C4-2B (cell line): Measurements from ENCODE around the gene CYP3A7.
"Not testable (repeated sequence)": the region's sequence is repeated elsewhere in the genome, so short reads cannot be mapped to it uniquely, and the experiment has no call there.

Experiments
- H3K27ac ChIP-seq: fragments of 450-650 bp; 2 replicates; pipeline ENCODE4 v1.5.1; 2017
- CTCF ChIP-seq: fragments of 450-650 bp; conservative IDR thresholded peaks from 2 replicates; pipeline ENCODE4 v1.5.1; 2017; ENCODE audit warnings: mild to moderate bottlenecking
- ZFX ChIP-seq: fragments of 450-650 bp; IDR thresholded peaks from 2 replicates; pipeline ENCODE4 v1.6.1; 2017

Gene CYP3A7

GRCh38 chr7:99752356-99752755 is 17.4 kb upstream of the CYP3A7 start:
- no peak overlapping the region for H3K27ac ChIP-seq
- no peak for TF ChIP-seq ZFX
- no peak for TF ChIP-seq CTCF

DNA sequence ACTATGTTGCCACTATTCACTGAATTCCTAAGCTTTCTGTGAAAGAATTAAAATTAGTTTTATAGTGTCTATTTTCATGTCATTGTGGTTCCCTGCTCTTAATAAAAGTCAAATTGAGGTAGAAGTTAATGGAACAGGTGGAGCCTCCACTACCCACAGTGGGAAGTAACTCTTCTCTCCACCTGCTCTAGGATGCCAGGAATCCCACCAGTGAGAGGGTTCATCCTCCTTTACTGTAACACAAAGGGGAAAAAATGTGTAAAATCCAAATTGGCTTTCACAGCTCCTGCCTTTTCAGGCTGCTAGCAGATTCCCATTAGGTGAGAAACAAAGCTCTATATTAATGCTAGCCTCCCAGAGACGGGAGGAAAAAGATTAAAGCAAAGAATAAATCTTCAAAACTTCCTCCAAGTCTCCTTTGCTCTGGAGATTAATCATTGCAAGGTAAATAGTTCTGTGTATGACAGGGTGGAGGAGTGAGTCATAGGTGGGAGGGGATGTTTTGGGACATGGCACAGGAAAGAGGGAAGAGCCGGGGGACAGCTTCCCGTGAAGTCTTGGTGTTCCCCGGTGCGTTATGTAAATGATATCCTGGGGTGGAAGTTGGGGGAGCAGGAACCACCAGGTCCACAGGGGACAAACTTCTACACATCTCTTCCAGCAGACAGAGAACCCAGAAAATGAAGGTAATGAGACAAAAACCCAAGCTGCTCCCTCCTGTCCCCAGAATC is 16.5 kb upstream of the CYP3A7 start:
- not testable (repeated sequence) for H3K27ac ChIP-seq

DNA sequence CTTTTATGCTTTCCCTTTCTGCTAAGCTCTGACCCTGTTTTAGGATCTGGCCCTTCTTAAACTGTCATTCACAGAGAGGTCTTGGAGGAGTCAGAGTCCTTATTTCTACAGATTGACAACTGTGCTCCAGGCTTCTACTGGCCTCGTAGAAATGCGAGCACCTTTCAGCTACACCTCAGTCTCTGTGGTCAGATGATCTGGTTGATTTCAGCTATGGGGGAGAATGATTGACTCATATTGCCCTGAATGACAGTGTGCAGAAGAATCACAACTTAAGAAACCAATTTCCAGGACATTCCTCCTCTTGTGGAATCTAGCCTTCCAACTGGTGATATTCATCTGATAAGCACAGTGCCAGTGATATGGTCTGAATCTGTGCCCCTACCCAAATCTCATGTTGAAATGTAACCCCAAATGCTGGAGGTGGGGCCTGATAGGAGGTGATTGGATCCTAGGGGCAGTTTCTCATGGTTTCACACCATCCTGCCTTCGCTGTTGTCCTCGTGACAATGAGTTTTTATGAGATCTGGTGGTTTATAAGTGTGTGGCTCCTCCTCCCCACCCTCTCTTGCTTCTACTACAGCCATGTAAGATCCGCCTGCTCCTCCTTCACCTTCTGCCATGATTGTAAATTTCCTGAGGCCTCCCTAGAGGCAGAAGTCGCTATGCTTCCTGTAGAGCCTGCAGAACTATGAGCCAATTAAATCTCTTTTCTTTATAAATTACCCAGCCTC is 14.0 kb upstream of the CYP3A7 start:
- H3K27ac ChIP-seq, result no peak overlapping the region
- TF ChIP-seq ZFX, result no peak
- TF ChIP-seq CTCF, result no peak

DNA sequence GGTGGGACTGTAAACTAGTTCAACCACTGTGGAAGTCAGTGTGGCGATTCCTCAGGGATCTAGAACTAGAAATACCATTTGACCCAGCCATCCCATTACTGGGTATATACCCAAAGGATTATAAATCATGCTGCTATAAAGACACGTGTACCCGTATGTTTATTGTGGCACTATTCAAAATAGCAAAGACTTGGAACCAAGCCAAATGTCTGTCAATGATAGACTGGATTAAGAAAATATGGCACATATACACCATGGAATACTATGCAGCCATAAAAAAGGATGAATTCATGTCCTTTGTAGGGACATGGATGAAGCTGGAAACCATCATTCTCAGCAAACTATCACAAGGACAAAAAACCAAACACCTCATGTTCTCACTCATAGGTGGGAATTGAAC is 11.9 kb upstream of the CYP3A7 start:
- not testable (repeated sequence) for H3K27ac ChIP-seq

- H3K27ac ChIP-seq, result not testable (repeated sequence)
Observed at GRCh38 chr7:99745395-99745794, 10.4 kb upstream of the CYP3A7 start.

- TF ChIP-seq ZFX (no peak), CTCF (no peak)
- no peak overlapping the region for H3K27ac ChIP-seq
Observed at GRCh38 chr7:99742737-99743394, 7.9 kb upstream of the CYP3A7 start.

DNA sequence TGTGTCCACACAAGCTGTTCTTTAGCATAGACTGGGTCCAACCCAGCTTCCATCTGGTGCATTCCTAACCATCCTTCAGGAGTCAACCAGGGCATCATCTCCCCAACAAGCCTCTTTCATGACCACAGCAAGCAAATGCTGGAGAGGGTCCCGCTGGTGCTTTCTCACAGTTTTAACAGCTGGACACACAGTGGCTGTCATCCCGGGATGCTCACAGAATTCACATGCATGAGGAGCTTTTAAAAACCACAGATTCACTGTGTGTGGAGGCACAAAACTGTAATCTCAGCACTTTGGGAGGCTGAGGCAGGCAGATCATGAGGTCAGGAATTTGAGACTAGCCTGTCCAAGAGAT is 6.4 kb upstream of the CYP3A7 start:
- TF ChIP-seq CTCF, result no peak
- no peak for TF ChIP-seq ZFX
- H3K27ac ChIP-seq, result no peak overlapping the region

GRCh38 chr7:99740573-99741440 is 5.8 kb upstream of the CYP3A7 start:
- H3K27ac ChIP-seq, result no peak overlapping the region

More at GRCh38 chr7:99740573-99741440, 5.8 kb upstream of the CYP3A7 start:
- TF ChIP-seq ZFX (no peak), CTCF (no peak)
